A673 (cell line): ENCODE results near the gene F3. TPM values are rescaled to one million over a fixed set of nuclear protein-coding genes. Genes with fewer than 3 reads are reported as not detected.

Experiments
- BruUV-seq: library from RNA; stranded (reverse); fragments of 400-500 nt; replicated peaks from 2 replicates; lab custom pipeline; 2021; lab: Mats Ljungman, UMichigan
- CTCF ChIA-PET: fragments of 300-600 bp; sonication (Branson Sonifier 250); formaldehyde crosslinking; loops from one replicate; lab custom pipeline; 2022; ENCODE audit warnings: antibody characterized with exemption; lab: Charles Lee
- POLR2A ChIA-PET: fragments of 300-600 bp; sonication (Branson Sonifier 250); formaldehyde crosslinking; loops from one replicate; lab custom pipeline; 2022; ENCODE audit warnings: antibody characterized with exemption; ENCODE audit not compliant: low non-redundant PET; lab: Charles Lee
- DNase-seq: peaks from one replicate; pipeline ENCODE4 v3.0.0-alpha.2; 2015; ENCODE audit warnings: low spot score
- H3K27ac ChIP-seq: fragments of 200-600 bp; sonication (generic); 2 replicates; pipeline ENCODE4 v1.5.1; 2016; ENCODE audit warnings: mixed run types, low read depth, mild to moderate bottlenecking, mixed read lengths, antibody characterized with exemption, low read length; ENCODE audit not compliant: poor library complexity, severe bottlenecking
- H3K27me3 ChIP-seq: fragments of 200-600 bp; sonication (generic); replicated peaks from 2 replicates; pipeline ENCODE4 v1.6.1; 2017; ENCODE audit warnings: mixed run types, low read depth, mild to moderate bottlenecking, mixed read lengths, antibody characterized with exemption, low read length; ENCODE audit not compliant: insufficient read depth, poor library complexity
- H3K36me3 ChIP-seq: fragments of 200-600 bp; sonication (generic); 2 replicates; pipeline ENCODE4 v1.6.1; 2016; ENCODE audit warnings: mixed run types, mild to moderate bottlenecking, mixed read lengths, antibody characterized with exemption, low read length; ENCODE audit not compliant: insufficient read depth, poor library complexity, severe bottlenecking
- H3K4me1 ChIP-seq: fragments of 200-600 bp; sonication (generic); 2 replicates; pipeline ENCODE4 v1.6.1; 2017; ENCODE audit warnings: mixed run types, mild to moderate bottlenecking, mixed read lengths, antibody characterized with exemption, low read length; ENCODE audit not compliant: insufficient read depth, poor library complexity, severe bottlenecking
- H3K4me3 ChIP-seq: fragments of 200-600 bp; sonication (generic); 2 replicates; pipeline ENCODE4 v1.5.1; 2016; ENCODE audit warnings: low read depth, mixed run types, mild to moderate bottlenecking, mixed read lengths, low read length; ENCODE audit not compliant: poor library complexity, severe bottlenecking
- H3K9me3 ChIP-seq: fragments of 200-600 bp; sonication (generic); 2 replicates; pipeline ENCODE4 v1.6.1; 2016; ENCODE audit warnings: mixed run types, low read depth, mild to moderate bottlenecking, mixed read lengths, antibody characterized with exemption, low read length; ENCODE audit not compliant: poor library complexity, severe bottlenecking
- EZH2 ChIP-seq: fragments of 200-600 bp; sonication (generic); IDR thresholded peaks from 2 replicates; pipeline ENCODE4 v1.6.1; 2017; ENCODE audit warnings: borderline replicate concordance, low read depth, mild to moderate bottlenecking, mixed read lengths, antibody characterized with exemption, low read length; ENCODE audit not compliant: poor library complexity, severe bottlenecking
- intact Hi-C: fragments of 100-400 bp; cut with micrococcal nuclease; formaldehyde crosslinking; loops from one replicate; pipeline ENCODE4 v1.10.0; 2022; ENCODE audit not compliant: unreplicated experiment
- total RNA-seq: library from RNA; stranded (reverse); gene quantifications from 2 replicates; pipeline ENCODE4 v1.2.3, GENCODE V29; 2021
- TF ChIP-seq, protein P1 (sequence below): fragments of 300-800, 200-600 bp; sonication (generic); conservative IDR thresholded peaks from 2 replicates; pipeline ENCODE4 v1.5.1; 2017; ENCODE audit warnings: low read depth, mild to moderate bottlenecking, antibody characterized with exemption, low read length, moderate library complexity, mixed read lengths

Gene F3
- total RNA-seq, 1 experiment from 2014 or later = 5.6 TPM

DNA sequence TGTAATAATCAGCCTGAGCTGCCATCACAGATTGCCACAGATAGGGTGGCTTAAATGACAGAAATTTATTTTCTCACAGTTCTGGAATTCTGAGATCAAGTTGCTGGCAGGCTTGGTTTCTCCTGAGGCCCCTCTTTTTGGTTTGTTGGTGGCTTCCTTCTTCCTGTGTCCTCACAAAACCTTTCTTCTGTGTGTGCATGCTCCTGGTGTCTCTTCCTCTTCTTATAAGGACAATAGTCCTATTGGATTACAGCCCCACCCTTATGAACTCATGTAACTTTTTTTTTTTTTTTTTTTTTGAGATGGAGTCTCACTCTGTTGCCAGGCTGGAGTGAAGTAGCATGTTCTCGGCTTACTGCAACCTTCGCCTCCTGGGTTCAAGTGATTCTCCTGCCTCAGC lies 41.0 kb upstream of the F3 start:
- no peak for DNase-seq
- Histone ChIP-seq H3K9me3 (no peaks in the 10 kb centered on the region), H3K27ac (no peak overlapping the region), H3K4me3 (no peak overlapping the region), H3K4me1 (no peaks in the 10 kb centered on the region), H3K27me3 (no peaks in the 10 kb centered on the region), H3K36me3 (no peaks in the 10 kb centered on the region)
- intact Hi-C loops = no loop called here
- TF ChIP-seq, protein P1, sequence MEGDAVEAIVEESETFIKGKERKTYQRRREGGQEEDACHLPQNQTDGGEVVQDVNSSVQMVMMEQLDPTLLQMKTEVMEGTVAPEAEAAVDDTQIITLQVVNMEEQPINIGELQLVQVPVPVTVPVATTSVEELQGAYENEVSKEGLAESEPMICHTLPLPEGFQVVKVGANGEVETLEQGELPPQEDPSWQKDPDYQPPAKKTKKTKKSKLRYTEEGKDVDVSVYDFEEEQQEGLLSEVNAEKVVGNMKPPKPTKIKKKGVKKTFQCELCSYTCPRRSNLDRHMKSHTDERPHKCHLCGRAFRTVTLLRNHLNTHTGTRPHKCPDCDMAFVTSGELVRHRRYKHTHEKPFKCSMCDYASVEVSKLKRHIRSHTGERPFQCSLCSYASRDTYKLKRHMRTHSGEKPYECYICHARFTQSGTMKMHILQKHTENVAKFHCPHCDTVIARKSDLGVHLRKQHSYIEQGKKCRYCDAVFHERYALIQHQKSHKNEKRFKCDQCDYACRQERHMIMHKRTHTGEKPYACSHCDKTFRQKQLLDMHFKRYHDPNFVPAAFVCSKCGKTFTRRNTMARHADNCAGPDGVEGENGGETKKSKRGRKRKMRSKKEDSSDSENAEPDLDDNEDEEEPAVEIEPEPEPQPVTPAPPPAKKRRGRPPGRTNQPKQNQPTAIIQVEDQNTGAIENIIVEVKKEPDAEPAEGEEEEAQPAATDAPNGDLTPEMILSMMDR = no peak
- TF ChIP-seq EZH2 = no peak
- ChIA-PET POLR2A (no interaction called here), CTCF (no interaction called here)
- no TSS peak for BruUV-seq

GRCh38 chr1:94580367-94581115 lies 39.0 kb upstream of the F3 start:
- intact Hi-C loops = no loop called here
- no peak for TF ChIP-seq EZH2
- TF ChIP-seq, protein P1 = no peak
- CTCF ChIA-PET = no interaction called here
- H3K27ac ChIP-seq = no peak overlapping the region
- no peak for DNase-seq
- POLR2A ChIA-PET = no interaction called here
- no peaks in the 10 kb centered on the region for H3K27me3 ChIP-seq
- H3K9me3 ChIP-seq = no peaks in the 10 kb centered on the region
- no peaks in the 10 kb centered on the region for H3K36me3 ChIP-seq
- BruUV-seq = no TSS peak
- H3K4me3 ChIP-seq = no peak overlapping the region
- H3K4me1 ChIP-seq = no peaks in the 10 kb centered on the region

DNA sequence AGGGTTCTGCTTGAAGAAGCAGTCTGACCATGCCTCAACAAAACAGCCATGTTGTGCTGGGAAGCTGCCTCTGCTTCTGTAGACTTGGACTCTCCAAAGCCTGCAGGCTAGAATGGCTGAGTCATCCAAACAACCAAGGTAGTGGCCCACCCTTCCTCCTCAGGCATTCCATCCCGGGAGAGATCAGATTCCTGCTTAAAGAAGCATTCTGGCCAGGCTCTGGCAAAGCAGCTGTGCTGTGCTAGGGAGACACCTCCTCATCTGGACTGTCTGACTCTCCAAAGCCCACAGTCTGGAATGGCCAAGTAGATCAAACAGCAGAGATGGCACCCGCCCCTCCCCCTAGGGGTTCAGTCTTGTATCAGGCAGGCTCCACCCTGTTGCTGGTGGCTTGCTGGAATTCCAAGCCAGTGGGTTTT lies 38.3 kb upstream of the F3 start:
- BruUV-seq = no TSS peak
- POLR2A ChIA-PET = no interaction called here
- peak; percentile 17 for DNase-seq
- Histone ChIP-seq H3K36me3 (no peaks in the 10 kb centered on the region), H3K9me3 (no peaks in the 10 kb centered on the region), H3K4me1 (no peaks in the 10 kb centered on the region), H3K27ac (no peak overlapping the region), H3K27me3 (no peaks in the 10 kb centered on the region), H3K4me3 (no peak overlapping the region)
- TF ChIP-seq EZH2 = no peak
- TF ChIP-seq, protein P1 = no peak
- CTCF ChIA-PET = no interaction called here
- intact Hi-C loops = no loop called here
